KMS-11 (cell line): Measurements from ENCODE around the gene TMPRSS2.

ENCODE experiments used
- H2AFZ ChIP-seq: fragments of 200-600 bp; sonication (generic); 2 replicates; pipeline ENCODE4 v1.6.1; 2016; ENCODE audit warnings: antibody characterized with exemption, mixed run types, low read depth
- H3K27ac ChIP-seq: fragments of 200-600 bp; sonication (generic); 2 replicates; pipeline ENCODE4 v1.6.1; 2016; ENCODE audit warnings: mild to moderate bottlenecking, mixed run types
- H3K27me3 ChIP-seq: fragments of 200-600 bp; sonication (generic); 2 replicates; pipeline ENCODE4 v1.6.1; 2017; ENCODE audit warnings: mild to moderate bottlenecking, low read depth, mixed run types, moderate library complexity; ENCODE audit not compliant: insufficient read depth
- H3K36me3 ChIP-seq: fragments of 200-600 bp; sonication (generic); 2 replicates; pipeline ENCODE4 v1.6.1; 2017; ENCODE audit warnings: mild to moderate bottlenecking, mixed run types; ENCODE audit not compliant: insufficient read depth
- H3K4me1 ChIP-seq: fragments of 200-600 bp; sonication (generic); 2 replicates; pipeline ENCODE4 v1.6.1; 2016; ENCODE audit warnings: mild to moderate bottlenecking, low read depth, mixed run types; ENCODE audit not compliant: poor library complexity, severe bottlenecking
- H3K4me2 ChIP-seq: fragments of 200-600 bp; sonication (generic); 2 replicates; pipeline ENCODE4 v1.7.0; 2016; ENCODE audit warnings: mild to moderate bottlenecking, mixed run types
- H3K4me3 ChIP-seq: fragments of 200-600 bp; sonication (generic); IDR thresholded peaks from 2 replicates; pipeline ENCODE4 v1.6.1; 2017; ENCODE audit warnings: low read depth, low read length, mixed read lengths; ENCODE audit not compliant: insufficient read depth
- H3K79me2 ChIP-seq: fragments of 200-600 bp; sonication (generic); 2 replicates; pipeline ENCODE4 v1.6.1; 2016; ENCODE audit warnings: low read depth, mixed run types; ENCODE audit not compliant: insufficient read depth
- H3K9ac ChIP-seq: fragments of 200-600 bp; sonication (generic); 2 replicates; pipeline ENCODE4 v1.6.1; 2016; ENCODE audit warnings: mild to moderate bottlenecking, mixed run types
- H4K20me1 ChIP-seq: fragments of 200-600 bp; sonication (generic); 2 replicates; pipeline ENCODE4 v1.6.1; 2016; ENCODE audit warnings: mild to moderate bottlenecking, mixed run types; ENCODE audit not compliant: insufficient read depth
- CTCF ChIP-seq: fragments of 200-600 bp; sonication (generic); conservative IDR thresholded peaks from 2 replicates; pipeline ENCODE4 v1.6.1; 2017; ENCODE audit warnings: low read depth, mild to moderate bottlenecking, antibody characterized with exemption, low read length, moderate library complexity, mixed read lengths

TMPRSS2 gene

GRCh38 chr21:41519806-41520559 is 12.0 kb upstream of the TMPRSS2 start:
- Histone ChIP-seq H3K4me1 (no peaks in the 10 kb centered on the region), H2AFZ (no peak overlapping the region), H3K27ac (no peak overlapping the region), H3K4me2 (no peak overlapping the region), H3K79me2 (no peaks in the 10 kb centered on the region), H4K20me1 (no peaks in the 10 kb centered on the region), H3K36me3 (no peaks in the 10 kb centered on the region), H3K27me3 (no peaks in the 10 kb centered on the region), H3K4me3 (no peak overlapping the region), H3K9ac (no peak overlapping the region)
- TF ChIP-seq CTCF: no peak

GRCh38 chr21:41518757-41519156 is 10.8 kb upstream of the TMPRSS2 start:
- Histone ChIP-seq H3K4me1 (no peaks in the 10 kb centered on the region), H3K9ac (no peak overlapping the region), H4K20me1 (no peaks in the 10 kb centered on the region), H3K36me3 (no peaks in the 10 kb centered on the region), H2AFZ (no peak overlapping the region), H3K27ac (no peak overlapping the region), H3K4me2 (no peak overlapping the region), H3K27me3 (no peaks in the 10 kb centered on the region), H3K4me3 (no peak overlapping the region), H3K79me2 (no peaks in the 10 kb centered on the region)
- no peak for TF ChIP-seq CTCF

GRCh38 chr21:41511858-41512257 is 3.9 kb upstream of the TMPRSS2 start:
- Histone ChIP-seq H2AFZ (no peak overlapping the region), H3K9ac (no peak overlapping the region), H3K79me2 (no peaks in the 10 kb centered on the region), H3K27ac (no peak overlapping the region), H3K36me3 (no peaks in the 10 kb centered on the region), H3K4me1 (no peaks in the 10 kb centered on the region), H3K4me3 (no peak overlapping the region), H3K4me2 (no peak overlapping the region), H3K27me3 (no peaks in the 10 kb centered on the region), H4K20me1 (no peaks in the 10 kb centered on the region)
- no peak for TF ChIP-seq CTCF

- H3K36me3 ChIP-seq: no peaks in the 10 kb centered on the region
- H3K27ac ChIP-seq: no peak overlapping the region
- H3K4me3 ChIP-seq: no peak overlapping the region
- H3K9ac ChIP-seq: no peak overlapping the region
- H3K79me2 ChIP-seq: no peaks in the 10 kb centered on the region
- H3K4me1 ChIP-seq: no peaks in the 10 kb centered on the region
- no peak overlapping the region for H3K4me2 ChIP-seq
- no peaks in the 10 kb centered on the region for H3K27me3 ChIP-seq
- no peak for TF ChIP-seq CTCF
- no peak overlapping the region for H2AFZ ChIP-seq
- no peaks in the 10 kb centered on the region for H4K20me1 ChIP-seq
These were observed 2.5 kb upstream of the TMPRSS2 start for GRCh38 chr21:41510500-41510899.
